ENCODE results near the gene EXOC6B.
"Not testable (repeated sequence)": the region's sequence is repeated elsewhere in the genome, so short reads cannot be mapped to it uniquely, and the experiment has no call there.

The EXOC6B gene

DNA sequence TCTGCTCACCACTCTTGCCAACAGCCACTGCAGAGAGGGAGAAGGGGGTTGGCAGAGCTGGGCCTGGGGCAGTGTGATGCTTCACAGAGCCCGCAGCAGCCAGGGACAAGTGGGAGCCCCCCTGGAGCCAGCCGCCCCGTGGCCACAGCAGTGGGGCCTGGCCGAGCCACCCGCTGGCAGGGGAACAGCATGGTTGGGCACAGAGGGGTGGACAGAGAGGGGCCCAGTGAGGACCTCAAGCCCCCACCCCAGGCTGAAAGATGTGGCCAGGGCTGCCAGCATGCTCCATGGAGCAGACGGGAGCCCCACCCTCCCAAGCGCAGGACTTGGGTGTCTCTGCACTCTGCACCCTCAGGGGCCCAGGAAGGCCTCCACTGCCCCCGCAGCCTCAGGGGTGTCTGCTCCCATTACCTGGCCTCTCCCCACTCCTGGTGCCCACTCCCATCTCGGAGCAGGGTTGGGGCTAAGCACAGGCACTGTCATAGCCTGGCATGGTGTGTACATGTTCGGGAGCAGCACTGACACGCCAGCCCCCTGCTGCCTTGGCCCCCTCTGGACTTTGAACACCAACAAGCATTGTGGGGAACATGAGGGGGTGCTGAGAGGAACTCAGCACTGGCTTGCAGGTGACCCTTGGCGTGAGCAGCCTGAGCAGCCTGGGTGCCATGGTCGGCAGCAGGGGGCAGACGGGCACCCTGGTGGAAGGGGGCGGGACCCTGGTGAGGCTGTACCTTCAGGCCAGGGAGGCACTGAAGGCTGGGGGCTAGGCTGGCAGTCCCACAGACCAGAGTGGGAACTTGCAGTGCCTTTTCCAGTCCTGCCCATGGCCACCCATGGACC is 398.6 kb downstream of the EXOC6B start:
- DNase-seq = no peak
- H3K36me3 ChIP-seq (ENCODE audit: control insufficient read depth, insufficient read depth, low read length) = no peaks in the 10 kb centered on the region

DNA sequence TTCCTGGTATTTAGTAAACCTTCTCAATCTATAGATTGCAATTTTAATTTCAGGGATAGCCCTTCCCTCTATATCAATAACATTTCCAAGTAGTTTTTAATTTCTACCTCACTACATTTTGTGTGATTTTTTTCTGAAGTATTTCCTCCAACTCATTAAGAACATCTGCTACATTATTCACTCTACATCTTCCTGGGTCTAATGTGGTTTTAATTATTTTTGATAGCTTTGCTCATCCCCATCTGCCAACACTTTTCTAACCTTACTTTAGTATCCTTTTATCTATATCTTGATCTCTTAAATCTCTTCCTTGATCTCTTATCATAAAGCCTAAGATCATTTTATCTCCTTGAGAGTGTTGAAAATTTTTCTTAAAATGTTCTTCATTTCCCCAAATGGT is 399.8 kb downstream of the EXOC6B start:
- Histone ChIP-seq H3K36me3 (ENCODE audit: control insufficient read depth, insufficient read depth, low read length) (no peaks in the 10 kb centered on the region), H3K27ac (ENCODE audit: low read depth, low read length) (no peak overlapping the region), H4K5ac (ENCODE audit: low read length) (no peak overlapping the region), H3K18ac (ENCODE audit: low read length) (no peak overlapping the region), H2BK5ac (ENCODE audit: low read length) (no peak overlapping the region), H3K79me2 (ENCODE audit: control insufficient read depth, insufficient read depth, low read length) (no peaks in the 10 kb centered on the region), H2AK5ac (ENCODE audit: low read length) (no peak overlapping the region), H3K4ac (ENCODE audit: low read depth, low read length) (no peak overlapping the region), H3K4me3 (ENCODE audit: low read length) (no peak overlapping the region), H3K4me2 (ENCODE audit: low read length) (no peak overlapping the region), H3K23ac (ENCODE audit: low read length) (no peak overlapping the region), H2BK15ac (replicated peaks; ENCODE audit: low read depth) (no peak overlapping the region), H2BK120ac (ENCODE audit: low read depth, low read length) (no peak overlapping the region), H4K8ac (ENCODE audit: low read depth, low read length) (no peak overlapping the region), H3K79me1 (ENCODE audit: low read length) (no peaks in the 10 kb centered on the region), H3K9ac (ENCODE audit: low read length) (no peak overlapping the region), H3K27me3 (ENCODE audit: insufficient read depth, low read length, poor library complexity) (no peaks in the 10 kb centered on the region), H3K56ac (ENCODE audit: low read length) (no peak overlapping the region), H3K4me1 (ENCODE audit: control insufficient read depth, low read depth, low read length) (no peaks in the 10 kb centered on the region)
- no peak for DNase-seq

More for the DNA sequence above, 398.6 kb downstream of the EXOC6B start:
- Histone ChIP-seq H2BK15ac (replicated peaks; ENCODE audit: low read depth) (no peak overlapping the region), H4K8ac (ENCODE audit: low read depth, low read length) (no peak overlapping the region), H3K79me1 (ENCODE audit: low read length) (no peaks in the 10 kb centered on the region), H4K5ac (ENCODE audit: low read length) (no peak overlapping the region), H3K18ac (ENCODE audit: low read length) (no peak overlapping the region), H3K4ac (ENCODE audit: low read depth, low read length) (no peak overlapping the region), H3K4me3 (ENCODE audit: low read length) (no peak overlapping the region), H3K4me1 (ENCODE audit: control insufficient read depth, low read depth, low read length) (no peaks in the 10 kb centered on the region), H3K27me3 (ENCODE audit: insufficient read depth, low read length, poor library complexity) (no peaks in the 10 kb centered on the region), H2BK5ac (ENCODE audit: low read length) (no peak overlapping the region), H3K56ac (ENCODE audit: low read length) (no peak overlapping the region), H2AK5ac (ENCODE audit: low read length) (no peak overlapping the region), H3K79me2 (ENCODE audit: control insufficient read depth, insufficient read depth, low read length) (no peaks in the 10 kb centered on the region), H2BK120ac (ENCODE audit: low read depth, low read length) (no peak overlapping the region), H3K9ac (ENCODE audit: low read length) (no peak overlapping the region), H3K4me2 (ENCODE audit: low read length) (no peak overlapping the region), H3K27ac (ENCODE audit: low read depth, low read length) (no peak overlapping the region), H3K23ac (ENCODE audit: low read length) (no peak overlapping the region)
- WGBS (ENCODE audit: extremely low coverage, insufficient coverage, low lambda C conversion rate) = no CpG with 5 or more reads among the region's 15 CpGs

DNA sequence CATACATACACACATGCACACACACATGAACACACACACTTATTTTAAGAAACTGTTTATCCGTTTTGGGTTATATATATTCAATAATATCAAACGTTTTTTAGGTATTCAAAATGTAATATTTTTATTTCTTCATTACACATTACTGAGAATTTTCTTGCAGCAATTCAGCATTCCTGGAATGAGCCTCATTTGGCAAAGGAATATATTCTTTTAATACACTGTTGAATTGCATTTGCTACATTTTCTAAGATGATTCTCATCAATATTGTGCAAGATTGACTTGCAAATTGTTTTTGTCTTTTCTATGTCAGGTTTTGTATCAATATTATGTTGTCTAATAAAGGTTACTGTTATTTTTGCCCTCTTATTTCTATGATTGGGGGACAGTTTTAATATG is 402.1 kb downstream of the EXOC6B start:
- WGBS (ENCODE audit: extremely low coverage, insufficient coverage, low lambda C conversion rate) = 100% methylated on average over 1 of the region's 2 CpGs
- H3K79me2 ChIP-seq (ENCODE audit: control insufficient read depth, insufficient read depth, low read length) = no peaks in the 10 kb centered on the region
- H3K27ac ChIP-seq (ENCODE audit: low read depth, low read length) = no peak overlapping the region
- H3K9ac ChIP-seq (ENCODE audit: low read length) = no peak overlapping the region
- no peak overlapping the region for H2BK5ac ChIP-seq (ENCODE audit: low read length)
- H3K4me1 ChIP-seq (ENCODE audit: control insufficient read depth, low read depth, low read length) = no peaks in the 10 kb centered on the region
- no peak overlapping the region for H3K18ac ChIP-seq (ENCODE audit: low read length)
- H3K27me3 ChIP-seq (ENCODE audit: insufficient read depth, low read length, poor library complexity) = no peaks in the 10 kb centered on the region
- no peak overlapping the region for H4K5ac ChIP-seq (ENCODE audit: low read length)
- no peak overlapping the region for H2AK5ac ChIP-seq (ENCODE audit: low read length)
- no peak overlapping the region for H4K8ac ChIP-seq (ENCODE audit: low read depth, low read length)
- no peak overlapping the region for H3K4me2 ChIP-seq (ENCODE audit: low read length)
- no peak overlapping the region for H3K23ac ChIP-seq (ENCODE audit: low read length)
- H2BK15ac ChIP-seq (replicated peaks; ENCODE audit: low read depth) = no peak overlapping the region
- no peaks in the 10 kb centered on the region for H3K36me3 ChIP-seq (ENCODE audit: control insufficient read depth, insufficient read depth, low read length)
- H2BK120ac ChIP-seq (ENCODE audit: low read depth, low read length) = no peak overlapping the region
- no peaks in the 10 kb centered on the region for H3K79me1 ChIP-seq (ENCODE audit: low read length)
- DNase-seq = no peak
- H3K4me3 ChIP-seq (ENCODE audit: low read length) = no peak overlapping the region
- H3K4ac ChIP-seq (ENCODE audit: low read depth, low read length) = no peak overlapping the region
- H3K56ac ChIP-seq (ENCODE audit: low read length) = no peak overlapping the region

DNA sequence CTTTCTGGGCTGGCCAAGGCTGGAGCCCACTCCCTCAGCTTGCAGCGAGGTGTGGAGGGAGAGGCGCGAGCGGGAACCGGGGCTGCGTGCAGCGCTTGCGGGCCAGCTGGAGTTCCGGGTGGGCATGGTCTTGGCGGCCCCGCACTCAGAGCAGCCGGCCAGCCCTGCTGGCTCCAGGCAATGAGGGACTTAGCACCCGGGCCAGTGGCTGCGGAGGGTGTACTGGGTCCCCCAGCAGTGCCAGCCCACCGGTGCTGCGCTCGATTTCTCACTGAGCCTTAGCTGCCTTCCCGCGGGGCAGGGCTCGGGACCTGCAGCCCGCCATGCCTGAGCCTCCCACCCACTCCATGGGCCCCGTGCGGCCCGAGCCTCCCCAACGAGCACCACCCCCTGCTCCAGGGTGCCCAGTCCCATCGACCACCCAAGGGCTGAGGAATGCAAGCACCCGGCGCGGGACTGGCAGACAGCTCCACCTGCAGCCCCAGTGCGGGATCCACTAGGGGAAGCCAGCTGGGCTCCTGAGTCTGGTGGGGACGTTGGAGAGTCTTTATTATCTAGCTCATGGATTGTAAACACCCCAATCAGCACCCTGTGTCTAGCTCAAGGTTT is 404.0 kb downstream of the EXOC6B start:
- H3K36me3 ChIP-seq (ENCODE audit: control insufficient read depth, insufficient read depth, low read length); H3K27ac ChIP-seq (ENCODE audit: low read depth, low read length); H3K4me2 ChIP-seq (ENCODE audit: low read length); H4K8ac ChIP-seq (ENCODE audit: low read depth, low read length); H3K9ac ChIP-seq (ENCODE audit: low read length); DNase-seq; H2BK120ac ChIP-seq (ENCODE audit: low read depth, low read length); H3K79me1 ChIP-seq (ENCODE audit: low read length); H3K4ac ChIP-seq (ENCODE audit: low read depth, low read length); H3K18ac ChIP-seq (ENCODE audit: low read length); H3K27me3 ChIP-seq (ENCODE audit: insufficient read depth, low read length, poor library complexity); H3K23ac ChIP-seq (ENCODE audit: low read length); H2BK5ac ChIP-seq (ENCODE audit: low read length); H4K5ac ChIP-seq (ENCODE audit: low read length); H3K4me1 ChIP-seq (ENCODE audit: control insufficient read depth, low read depth, low read length); H3K4me3 ChIP-seq (ENCODE audit: low read length); H2BK15ac ChIP-seq (replicated peaks; ENCODE audit: low read depth); H3K56ac ChIP-seq (ENCODE audit: low read length); H3K79me2 ChIP-seq (ENCODE audit: control insufficient read depth, insufficient read depth, low read length); H2AK5ac ChIP-seq (ENCODE audit: low read length): not testable (repeated sequence)
- no CpG with 5 or more reads among the region's 31 CpGs for WGBS (ENCODE audit: extremely low coverage, insufficient coverage, low lambda C conversion rate)

DNA sequence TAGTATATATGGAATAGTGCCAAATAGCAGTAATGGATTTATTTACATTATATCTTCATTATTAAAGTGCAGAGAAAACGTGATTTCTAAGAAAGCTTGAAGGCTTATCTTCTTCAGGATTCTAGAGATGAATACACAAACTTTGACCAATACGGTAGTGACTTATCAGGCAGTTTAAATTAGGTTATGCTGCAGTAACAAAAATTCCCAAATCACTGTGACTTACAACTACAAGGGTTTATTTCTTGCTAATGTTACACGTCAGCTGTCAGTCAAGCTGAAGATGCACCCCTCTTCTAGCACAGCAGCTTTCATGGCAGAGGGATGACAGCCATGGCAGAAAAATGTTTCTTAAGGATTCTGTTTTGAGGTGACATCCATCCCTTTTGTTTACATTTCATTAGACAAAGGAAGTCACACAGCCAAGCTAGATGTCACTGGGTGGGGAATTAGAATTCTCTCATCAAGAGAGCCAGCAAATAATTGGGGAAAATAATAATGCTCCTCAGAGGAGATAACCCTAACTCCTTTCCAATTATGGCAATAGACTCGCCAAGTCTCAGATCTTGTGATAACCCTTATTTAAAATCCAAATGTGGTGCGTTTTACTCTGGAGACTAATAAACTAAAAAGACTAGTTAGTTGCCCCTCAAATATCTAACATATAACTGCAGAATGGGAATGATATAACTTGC is 409.9 kb downstream of the EXOC6B start:
- H4K8ac ChIP-seq (ENCODE audit: low read depth, low read length) = no peak overlapping the region
- H3K9ac ChIP-seq (ENCODE audit: low read length) = no peak overlapping the region
- no peak overlapping the region for H3K18ac ChIP-seq (ENCODE audit: low read length)
- H3K23ac ChIP-seq (ENCODE audit: low read length) = no peak overlapping the region
- no peak overlapping the region for H2BK15ac ChIP-seq (replicated peaks; ENCODE audit: low read depth)
- H3K79me1 ChIP-seq (ENCODE audit: low read length) = no peaks in the 10 kb centered on the region
- H2AK5ac ChIP-seq (ENCODE audit: low read length) = no peak overlapping the region
- H3K79me2 ChIP-seq (ENCODE audit: control insufficient read depth, insufficient read depth, low read length) = no peaks in the 10 kb centered on the region
- H3K36me3 ChIP-seq (ENCODE audit: control insufficient read depth, insufficient read depth, low read length) = no peaks in the 10 kb centered on the region
- H3K4ac ChIP-seq (ENCODE audit: low read depth, low read length) = no peak overlapping the region
- no peak overlapping the region for H3K4me3 ChIP-seq (ENCODE audit: low read length)
- no peaks in the 10 kb centered on the region for H3K4me1 ChIP-seq (ENCODE audit: control insufficient read depth, low read depth, low read length)
- H3K56ac ChIP-seq (ENCODE audit: low read length) = no peak overlapping the region
- no peaks in the 10 kb centered on the region for H3K27me3 ChIP-seq (ENCODE audit: insufficient read depth, low read length, poor library complexity)
- no peak overlapping the region for H4K5ac ChIP-seq (ENCODE audit: low read length)
- no CpG with 5 or more reads among the region's 5 CpGs for WGBS (ENCODE audit: extremely low coverage, insufficient coverage, low lambda C conversion rate)
- H2BK120ac ChIP-seq (ENCODE audit: low read depth, low read length) = no peak overlapping the region
- H3K27ac ChIP-seq (ENCODE audit: low read depth, low read length) = no peak overlapping the region
- no peak overlapping the region for H2BK5ac ChIP-seq (ENCODE audit: low read length)
- no peak for DNase-seq
- no peak overlapping the region for H3K4me2 ChIP-seq (ENCODE audit: low read length)
